ENCODE data around the gene ADM2.

DNA sequence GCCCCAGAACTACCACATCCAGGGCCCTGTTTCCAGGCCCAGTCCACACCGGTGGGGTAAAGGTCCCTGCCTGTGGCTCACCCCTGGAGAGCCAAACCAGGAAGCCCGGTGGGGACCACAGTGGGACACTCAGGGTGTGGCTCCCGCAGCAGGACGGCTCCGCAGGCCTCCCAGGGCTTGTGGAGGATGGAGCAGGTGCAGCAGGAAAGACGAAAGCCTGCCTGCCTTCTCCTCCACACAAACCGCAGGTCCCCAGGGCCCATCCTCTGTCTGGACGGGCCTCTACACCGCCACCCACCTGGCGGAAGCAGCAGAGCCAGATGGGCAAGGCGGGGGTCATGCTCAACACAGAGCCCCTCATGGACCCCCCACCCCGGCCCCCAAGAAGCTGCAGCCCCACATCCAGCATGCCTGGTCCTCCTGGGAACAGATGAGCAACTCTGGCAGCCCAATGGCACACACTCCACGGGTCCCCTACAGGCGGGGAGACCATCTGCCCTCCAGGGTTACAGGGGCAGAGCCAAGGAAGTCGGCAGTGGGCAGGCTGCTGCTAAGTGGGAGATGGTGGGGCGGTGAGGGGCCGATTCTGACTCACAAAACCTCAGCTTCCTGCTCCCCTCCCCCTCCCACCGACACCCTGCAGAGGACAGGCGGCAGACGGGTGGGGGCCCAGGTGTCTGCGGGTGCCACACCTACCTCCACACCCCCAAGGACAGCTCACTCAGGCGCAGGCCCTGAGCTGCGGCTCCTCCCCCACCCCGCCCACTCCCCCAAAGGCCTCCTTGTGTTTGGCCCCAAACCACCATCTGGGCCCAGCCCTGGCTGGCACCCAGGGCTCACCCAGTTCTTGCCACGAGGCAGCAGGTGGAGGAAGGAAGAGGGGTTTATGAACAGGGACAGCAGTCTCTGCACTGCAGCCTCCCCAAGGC lies 11.7 kb upstream of the ADM2 start:
- TF ChIP-seq, protein P1, sequence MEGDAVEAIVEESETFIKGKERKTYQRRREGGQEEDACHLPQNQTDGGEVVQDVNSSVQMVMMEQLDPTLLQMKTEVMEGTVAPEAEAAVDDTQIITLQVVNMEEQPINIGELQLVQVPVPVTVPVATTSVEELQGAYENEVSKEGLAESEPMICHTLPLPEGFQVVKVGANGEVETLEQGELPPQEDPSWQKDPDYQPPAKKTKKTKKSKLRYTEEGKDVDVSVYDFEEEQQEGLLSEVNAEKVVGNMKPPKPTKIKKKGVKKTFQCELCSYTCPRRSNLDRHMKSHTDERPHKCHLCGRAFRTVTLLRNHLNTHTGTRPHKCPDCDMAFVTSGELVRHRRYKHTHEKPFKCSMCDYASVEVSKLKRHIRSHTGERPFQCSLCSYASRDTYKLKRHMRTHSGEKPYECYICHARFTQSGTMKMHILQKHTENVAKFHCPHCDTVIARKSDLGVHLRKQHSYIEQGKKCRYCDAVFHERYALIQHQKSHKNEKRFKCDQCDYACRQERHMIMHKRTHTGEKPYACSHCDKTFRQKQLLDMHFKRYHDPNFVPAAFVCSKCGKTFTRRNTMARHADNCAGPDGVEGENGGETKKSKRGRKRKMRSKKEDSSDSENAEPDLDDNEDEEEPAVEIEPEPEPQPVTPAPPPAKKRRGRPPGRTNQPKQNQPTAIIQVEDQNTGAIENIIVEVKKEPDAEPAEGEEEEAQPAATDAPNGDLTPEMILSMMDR (conservative IDR thresholded peaks at IDR 0.05): no peak
- TF ChIP-seq EZH2 (IDR thresholded peaks at IDR 0.05; ENCODE audit: low read depth): no peak
